Stomach smooth muscle (tissue), 2 donors: ENCODE measurements around the gene SPTAN1.
"Not testable (repeated sequence)": the region's sequence is repeated elsewhere in the genome, so short reads cannot be mapped to it uniquely, and the experiment has no call there.

Experiments
- H3K27ac ChIP-seq: one replicate; pipeline ENCODE4 v1.7.0; 2013; ENCODE audit warnings: mild to moderate bottlenecking, low read length, inconsistent platforms
- H3K27me3 ChIP-seq, 2 donors: one replicate each; pipeline ENCODE4 v1.7.0; 2013; ENCODE audit warnings: low read length in 2 of 2; ENCODE audit not compliant: insufficient read depth in 2 of 2, control insufficient read depth in 1 of 2
- H3K36me3 ChIP-seq, 2 donors: one replicate each; pipeline ENCODE4 v1.7.0; 2013; ENCODE audit warnings: low read length in 2 of 2; ENCODE audit not compliant: control insufficient read depth in 2 of 2, insufficient read depth in 2 of 2
- H3K4me1 ChIP-seq: one replicate; pipeline ENCODE4 v1.7.0; 2013; ENCODE audit warnings: low read length; ENCODE audit not compliant: control insufficient read depth, insufficient read depth
- H3K4me3 ChIP-seq, 2 donors: one replicate each; pipeline ENCODE4 v1.7.0; 2013; ENCODE audit warnings: low read length in 2 of 2
- H3K9ac ChIP-seq, 2 donors: one replicate each; pipeline ENCODE4 v1.7.0; 2013; ENCODE audit warnings: low read length in 2 of 2, mild to moderate bottlenecking in 1 of 2
- H3K9me3 ChIP-seq, 2 donors: one replicate each; pipeline ENCODE4 v1.7.0; 2013; ENCODE audit warnings: low read length in 2 of 2; ENCODE audit not compliant: control insufficient read depth in 2 of 2
- donor health status: healthy.
- donor health status: Pancreatic carcinoma.

The SPTAN1 gene

GRCh38 chr9:128666481-128666941 lies 114.1 kb downstream of the SPTAN1 start:
- not testable (repeated sequence) for H3K9ac ChIP-seq, H3K27ac ChIP-seq, H3K36me3 ChIP-seq, H3K4me3 ChIP-seq, H3K9me3 ChIP-seq, H3K27me3 ChIP-seq, H3K4me1 ChIP-seq

DNA sequence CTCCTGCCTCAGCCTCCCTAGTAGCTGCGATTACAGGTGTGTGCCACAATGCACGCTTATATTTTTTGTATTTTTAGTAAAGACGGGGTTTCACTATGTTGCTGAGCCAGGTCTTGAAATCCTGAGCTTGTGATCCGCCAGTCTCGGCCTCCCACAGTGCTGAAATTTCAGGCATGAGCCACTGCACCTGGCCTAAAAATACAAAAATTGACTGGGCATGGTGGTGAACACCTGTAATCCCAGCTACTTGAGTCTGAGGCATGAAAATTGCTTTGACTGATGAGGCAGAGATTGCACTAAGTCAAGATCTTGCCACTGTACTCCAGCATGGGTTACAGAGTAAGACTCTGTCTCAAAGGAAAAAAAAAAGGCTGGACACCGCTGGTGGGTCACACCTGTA lies 117.4 kb downstream of the SPTAN1 start:
- H3K9me3 ChIP-seq, result no peaks in the 10 kb centered on the region
- H3K27me3 ChIP-seq, result no peaks in the 10 kb centered on the region
- H3K36me3 ChIP-seq, result no peaks in the 10 kb centered on the region
- H3K4me3 ChIP-seq, result no peak overlapping the region
- H3K4me1 ChIP-seq, result no peaks in the 10 kb centered on the region
- no peak overlapping the region for H3K27ac ChIP-seq
- no peak overlapping the region for H3K9ac ChIP-seq

- Histone ChIP-seq H3K9me3 (no peaks in the 10 kb centered on the region), H3K4me1 (no peaks in the 10 kb centered on the region), H3K36me3 (no peaks in the 10 kb centered on the region), H3K4me3 (no peak overlapping the region), H3K9ac (no peak overlapping the region), H3K27me3 (no peaks in the 10 kb centered on the region), H3K27ac (no peak overlapping the region)
Observed at GRCh38 chr9:128675382-128675781, 123.0 kb downstream of the SPTAN1 start.

DNA sequence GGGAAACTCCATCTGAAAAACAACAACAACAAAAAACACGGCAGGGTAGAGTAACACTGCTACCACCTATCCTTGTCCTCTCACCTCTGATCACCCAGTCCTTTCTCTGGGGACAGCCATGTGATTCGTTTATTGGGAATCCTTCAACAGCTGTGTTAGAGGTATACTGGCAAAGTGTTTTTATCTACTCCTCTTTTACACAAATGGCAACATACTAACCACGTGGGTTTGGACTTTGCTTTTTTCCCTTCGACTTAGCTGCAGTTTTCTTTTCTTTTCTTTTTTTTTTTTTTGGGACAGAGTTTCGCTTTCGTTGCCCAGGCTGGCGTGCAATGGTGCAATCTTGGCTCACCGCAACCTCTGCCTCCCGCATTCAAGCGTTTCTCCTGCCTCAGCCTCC lies 125.4 kb downstream of the SPTAN1 start:
- H3K27ac ChIP-seq, result no peak overlapping the region
- H3K9me3 ChIP-seq, result no peaks in the 10 kb centered on the region
- no peak overlapping the region for H3K9ac ChIP-seq
- no peaks in the 10 kb centered on the region for H3K36me3 ChIP-seq
- H3K27me3 ChIP-seq, result no peaks in the 10 kb centered on the region
- no peak overlapping the region for H3K4me3 ChIP-seq
- no peaks in the 10 kb centered on the region for H3K4me1 ChIP-seq
